ENCODE data around the gene TSPAN9. TPM values are rescaled to one million over a fixed set of nuclear protein-coding genes. Genes with fewer than 3 reads are reported as not detected.

Gene TSPAN9
- total RNA-seq, 1 donor from 2014 or later, result 49.4 TPM

- H3K4me3 Mint-ChIP-seq, result no peak overlapping the region
- no peaks in the 10 kb centered on the region for H3K36me3 Mint-ChIP-seq
- no peaks in the 10 kb centered on the region for H3K9me3 Mint-ChIP-seq
- TF ChIP-seq CTCF (IDR thresholded peaks at IDR 0.05; ENCODE audit: unreplicated experiment), result no peak
- H3K27ac Mint-ChIP-seq, result no peak overlapping the region
- no peaks in the 10 kb centered on the region for H3K27me3 Mint-ChIP-seq (ENCODE audit: low read depth)
- DNase-seq (ENCODE audit: low spot score in 2 of 2, unreplicated experiment in 2 of 2), result no peak
- H3K4me1 Mint-ChIP-seq, result peaks cover 10% of the 10 kb centered on the region
Observed at GRCh38 chr12:3189282-3189681, 112.1 kb downstream of the TSPAN9 start.

- Mint-ChIP-seq H3K27ac (no peak overlapping the region), H3K36me3 (no peaks in the 10 kb centered on the region), H3K27me3 (ENCODE audit: low read depth) (no peaks in the 10 kb centered on the region), H3K4me3 (no peak overlapping the region), H3K9me3 (no peaks in the 10 kb centered on the region), H3K4me1 (peaks cover 7% of the 10 kb centered on the region)
- DNase-seq (ENCODE audit: low spot score in 2 of 2, unreplicated experiment in 2 of 2), result no peak
- no peak for TF ChIP-seq CTCF (IDR thresholded peaks at IDR 0.05; ENCODE audit: unreplicated experiment)
Observed at GRCh38 chr12:3190101-3190500, 112.9 kb downstream of the TSPAN9 start.

GRCh38 chr12:3191450-3191849, 114.3 kb downstream of the TSPAN9 start:
- Mint-ChIP-seq H3K27me3 (ENCODE audit: low read depth) (no peaks in the 10 kb centered on the region), H3K36me3 (no peaks in the 10 kb centered on the region)
- no peak for TF ChIP-seq CTCF (IDR thresholded peaks at IDR 0.05; ENCODE audit: unreplicated experiment)

GRCh38 chr12:3192221-3192620, 115.0 kb downstream of the TSPAN9 start:
- Mint-ChIP-seq H3K4me1 (peaks cover 7% of the 10 kb centered on the region), H3K27ac (no peak overlapping the region), H3K4me3 (no peak overlapping the region), H3K36me3 (no peaks in the 10 kb centered on the region), H3K27me3 (ENCODE audit: low read depth) (no peaks in the 10 kb centered on the region), H3K9me3 (no peaks in the 10 kb centered on the region)
- TF ChIP-seq CTCF (IDR thresholded peaks at IDR 0.05; ENCODE audit: unreplicated experiment), result no peak
- no peak for DNase-seq (ENCODE audit: low spot score in 2 of 2, unreplicated experiment in 2 of 2)

More at GRCh38 chr12:3191450-3191849, 114.3 kb downstream of the TSPAN9 start:
- Mint-ChIP-seq H3K9me3 (no peaks in the 10 kb centered on the region), H3K27ac (no peak overlapping the region), H3K4me3 (no peak overlapping the region), H3K4me1 (peaks cover 7% of the 10 kb centered on the region)
- no peak for DNase-seq (ENCODE audit: low spot score in 2 of 2, unreplicated experiment in 2 of 2)

GRCh38 chr12:3193131-3193530, 116.0 kb downstream of the TSPAN9 start:
- peaks cover 7% of the 10 kb centered on the region for H3K4me1 Mint-ChIP-seq
- no peak overlapping the region for H3K4me3 Mint-ChIP-seq
- no peak overlapping the region for H3K27ac Mint-ChIP-seq
- no peaks in the 10 kb centered on the region for H3K27me3 Mint-ChIP-seq (ENCODE audit: low read depth)
- H3K9me3 Mint-ChIP-seq, result no peaks in the 10 kb centered on the region
- no peak for TF ChIP-seq CTCF (IDR thresholded peaks at IDR 0.05; ENCODE audit: unreplicated experiment)
- no peaks in the 10 kb centered on the region for H3K36me3 Mint-ChIP-seq
- no peak for DNase-seq (ENCODE audit: low spot score in 2 of 2, unreplicated experiment in 2 of 2)

- Mint-ChIP-seq H3K9me3 (no peaks in the 10 kb centered on the region), H3K27ac (no peak overlapping the region), H3K4me3 (no peak overlapping the region), H3K27me3 (ENCODE audit: low read depth) (no peaks in the 10 kb centered on the region), H3K36me3 (no peaks in the 10 kb centered on the region), H3K4me1 (peaks cover 7% of the 10 kb centered on the region)
- TF ChIP-seq CTCF (IDR thresholded peaks at IDR 0.05; ENCODE audit: unreplicated experiment), result no peak
- DNase-seq (ENCODE audit: low spot score in 2 of 2, unreplicated experiment in 2 of 2), result no peak
Observed at GRCh38 chr12:3193755-3194154, 116.6 kb downstream of the TSPAN9 start.

Measured in mesothelial cell of epicardium (in vitro differentiated cells).